Measurements from ENCODE around the gene CTPS1.

GRCh38 chr1:41005876-41006275, 26.4 kb downstream of the CTPS1 start:
- TF ChIP-seq, protein P1, sequence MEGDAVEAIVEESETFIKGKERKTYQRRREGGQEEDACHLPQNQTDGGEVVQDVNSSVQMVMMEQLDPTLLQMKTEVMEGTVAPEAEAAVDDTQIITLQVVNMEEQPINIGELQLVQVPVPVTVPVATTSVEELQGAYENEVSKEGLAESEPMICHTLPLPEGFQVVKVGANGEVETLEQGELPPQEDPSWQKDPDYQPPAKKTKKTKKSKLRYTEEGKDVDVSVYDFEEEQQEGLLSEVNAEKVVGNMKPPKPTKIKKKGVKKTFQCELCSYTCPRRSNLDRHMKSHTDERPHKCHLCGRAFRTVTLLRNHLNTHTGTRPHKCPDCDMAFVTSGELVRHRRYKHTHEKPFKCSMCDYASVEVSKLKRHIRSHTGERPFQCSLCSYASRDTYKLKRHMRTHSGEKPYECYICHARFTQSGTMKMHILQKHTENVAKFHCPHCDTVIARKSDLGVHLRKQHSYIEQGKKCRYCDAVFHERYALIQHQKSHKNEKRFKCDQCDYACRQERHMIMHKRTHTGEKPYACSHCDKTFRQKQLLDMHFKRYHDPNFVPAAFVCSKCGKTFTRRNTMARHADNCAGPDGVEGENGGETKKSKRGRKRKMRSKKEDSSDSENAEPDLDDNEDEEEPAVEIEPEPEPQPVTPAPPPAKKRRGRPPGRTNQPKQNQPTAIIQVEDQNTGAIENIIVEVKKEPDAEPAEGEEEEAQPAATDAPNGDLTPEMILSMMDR (IDR thresholded peaks at IDR 0.05) = no peak
- no peak for TF ChIP-seq HMGA2 (CRISPR knock-in tag; IDR thresholded peaks at IDR 0.05)
- TF ChIP-seq TEAD1 (CRISPR knock-in tag; IDR thresholded peaks at IDR 0.05) = no peak
- TF ChIP-seq, protein P2, sequence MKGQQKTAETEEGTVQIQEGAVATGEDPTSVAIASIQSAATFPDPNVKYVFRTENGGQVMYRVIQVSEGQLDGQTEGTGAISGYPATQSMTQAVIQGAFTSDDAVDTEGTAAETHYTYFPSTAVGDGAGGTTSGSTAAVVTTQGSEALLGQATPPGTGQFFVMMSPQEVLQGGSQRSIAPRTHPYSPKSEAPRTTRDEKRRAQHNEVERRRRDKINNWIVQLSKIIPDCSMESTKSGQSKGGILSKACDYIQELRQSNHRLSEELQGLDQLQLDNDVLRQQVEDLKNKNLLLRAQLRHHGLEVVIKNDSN (CRISPR knock-in tag; IDR thresholded peaks at IDR 0.05) = no peak
- TF ChIP-seq TCF7 (CRISPR knock-in tag; IDR thresholded peaks at IDR 0.05; ENCODE audit: low read depth) = no peak
- TF ChIP-seq GABPB1 (CRISPR knock-in tag; IDR thresholded peaks at IDR 0.05) = no peak
- no peak for TF ChIP-seq ZNF121 (CRISPR knock-in tag; IDR thresholded peaks at IDR 0.05)
- no peak for TF ChIP-seq SP1 (CRISPR knock-in tag; conservative IDR thresholded peaks at IDR 0.05)
